HepG2 (cell line): ENCODE results near the gene PGAP3. TPM values are rescaled to one million over a fixed set of nuclear protein-coding genes. Genes with fewer than 3 reads are reported as not detected.
A peak's percentile ranks its signal among the peaks of the same experiment; 100 is the strongest.

Experiments used
- BRD4 ChIP-seq: sonication (generic); formaldehyde crosslinking; IDR thresholded peaks from 2 replicates; pipeline ENCODE4 v1.4.0; 2020; ENCODE audit warnings: missing genetic modification reagents
- DMAP1 ChIP-seq: IDR thresholded peaks from 2 replicates; pipeline ENCODE4 v1.6.1; 2016
- ETV5 ChIP-seq: IDR thresholded peaks from 2 replicates; pipeline ENCODE4 v1.6.1; 2018; ENCODE audit warnings: missing biosample characterization, missing genetic modification reagents, inconsistent platforms, borderline replicate concordance
- GMEB2 ChIP-seq: IDR thresholded peaks from 2 replicates; pipeline ENCODE4 v1.6.1; 2016; ENCODE audit warnings: missing biosample characterization, missing genetic modification reagents, low read depth
- MAFG ChIP-seq: sonication (generic); formaldehyde crosslinking; IDR thresholded peaks from 2 replicates; pipeline ENCODE4 v1.5.1; 2020; ENCODE audit warnings: mild to moderate bottlenecking, missing genetic modification reagents
- PHF5A ChIP-seq: IDR thresholded peaks from one replicate; pipeline ENCODE4 v1.6.1; 2018; ENCODE audit warnings: low read depth, missing genetic modification reagents; ENCODE audit not compliant: unreplicated experiment
- TARDBP ChIP-seq: sonication (generic); formaldehyde crosslinking; IDR thresholded peaks from 2 replicates; pipeline ENCODE4 v1.8.0; 2022; ENCODE audit warnings: mild to moderate bottlenecking, missing genetic modification reagents
- ZFP82 ChIP-seq: sonication (generic); formaldehyde crosslinking; IDR thresholded peaks from 2 replicates; pipeline ENCODE4 v1.5.1; 2020; ENCODE audit warnings: mild to moderate bottlenecking, missing genetic modification reagents, borderline replicate concordance
- ZFX ChIP-seq: sonication (generic); formaldehyde crosslinking; IDR thresholded peaks from 2 replicates; pipeline ENCODE4 v1.4.0; 2020; ENCODE audit warnings: mild to moderate bottlenecking, low read depth, missing genetic modification reagents, moderate library complexity
- ZNF468 ChIP-seq: sonication (generic); formaldehyde crosslinking; IDR thresholded peaks from 2 replicates; pipeline ENCODE4 v1.8.0; 2022; ENCODE audit warnings: mild to moderate bottlenecking, moderate library complexity, missing genetic modification reagents
- ZNF572 ChIP-seq: sonication (generic); formaldehyde crosslinking; IDR thresholded peaks from 2 replicates; pipeline ENCODE4 v1.5.1; 2020; ENCODE audit warnings: mild to moderate bottlenecking, missing genetic modification reagents
- ZNF709 ChIP-seq: sonication (generic); formaldehyde crosslinking; IDR thresholded peaks from 2 replicates; pipeline ENCODE4 v1.5.0; 2020; ENCODE audit warnings: mild to moderate bottlenecking, missing genetic modification reagents
- polyA plus RNA-seq, 8 experiments: library from polyadenylated mRNA; depleted of rRNA in 3 of 8; stranded (reverse) in 7 of 8; unstranded in 1 of 8; fragments of >200 nt; fragmentation: Illumina TruSeq in 4 of 8; extraction: Trizol in 4 of 8; gene quantifications; 2 replicates each; pipeline versions ENCODE4 v1.2.1 to v1.2.3, GENCODE V29; 2011 to 2016; ENCODE audit warnings: low read depth in 4 of 8, missing spikeins in 1 of 8, mixed read lengths in 1 of 8; ENCODE audit not compliant: insufficient read depth in 1 of 8
- total RNA-seq, 5 experiments: library from RNA; depleted of rRNA; stranded (reverse); fragments of >200 nt; fragmentation: Illumina TruSeq; extraction: Trizol; gene quantifications; 2 replicates each; pipeline ENCODE4 v1.2.3, GENCODE V29; 2016; ENCODE audit warnings: low read depth in 1 of 5
- TF ChIP-seq, protein P1 (sequence below): sonication (generic); formaldehyde crosslinking; IDR thresholded peaks from one replicate; pipeline ENCODE4 v1.5.1; 2020; ENCODE audit warnings: mild to moderate bottlenecking, missing genetic modification reagents; ENCODE audit errors: not compliant biosample characterization
- TF ChIP-seq, protein P2 (sequence below): sonication (generic); formaldehyde crosslinking; IDR thresholded peaks from 2 replicates; pipeline ENCODE4 v1.5.0; 2020; ENCODE audit warnings: missing genetic modification reagents

The PGAP3 gene
- total and polyA plus RNA-seq, 2 of the 13 experiments (the other 11 are each of a cell fraction or from before 2014, with no cell fraction given), result 11.9 to 14.6 TPM

DNA sequence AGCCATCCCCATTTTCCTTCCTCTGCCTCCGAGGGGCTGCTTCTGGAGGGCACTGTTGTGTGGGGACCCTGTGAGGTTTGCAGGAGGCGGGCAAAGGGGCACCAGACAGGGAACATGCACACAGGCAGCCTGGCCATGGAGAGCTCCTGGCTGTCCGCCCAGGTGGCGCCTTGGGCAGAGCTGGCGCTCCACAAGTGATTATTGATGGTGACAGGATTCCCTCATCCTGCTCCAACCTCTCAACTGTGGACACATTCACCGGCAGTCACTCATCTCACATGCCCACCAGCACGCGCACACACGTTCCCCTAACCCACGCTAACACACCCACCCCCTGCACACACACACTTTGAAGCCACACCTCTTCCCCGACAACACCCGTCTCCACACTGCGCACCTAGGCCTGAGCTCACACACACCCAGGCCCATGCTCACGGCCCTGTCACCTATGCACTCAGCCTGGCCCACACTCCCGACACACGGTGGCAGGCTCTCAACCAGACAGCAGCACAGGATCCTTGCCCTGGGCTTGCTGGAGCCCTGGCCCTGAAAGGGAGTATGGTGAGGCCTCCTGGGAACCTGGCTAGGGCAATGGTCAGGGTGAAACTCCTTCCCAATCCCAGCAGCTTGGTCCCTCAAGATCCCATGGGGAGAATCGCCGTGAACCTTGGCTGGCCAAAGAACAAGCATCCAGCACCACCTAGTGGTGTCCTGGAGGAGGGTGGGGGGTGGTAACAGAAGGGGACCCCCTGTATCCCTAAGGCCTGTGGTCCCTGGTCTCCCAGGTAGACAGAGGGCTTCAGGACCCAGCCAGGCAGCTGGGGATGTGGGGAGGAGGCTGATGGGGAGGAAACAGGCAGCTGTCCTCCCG lies 16.0 kb downstream of the PGAP3 start (continued):
- TF ChIP-seq, protein P1, sequence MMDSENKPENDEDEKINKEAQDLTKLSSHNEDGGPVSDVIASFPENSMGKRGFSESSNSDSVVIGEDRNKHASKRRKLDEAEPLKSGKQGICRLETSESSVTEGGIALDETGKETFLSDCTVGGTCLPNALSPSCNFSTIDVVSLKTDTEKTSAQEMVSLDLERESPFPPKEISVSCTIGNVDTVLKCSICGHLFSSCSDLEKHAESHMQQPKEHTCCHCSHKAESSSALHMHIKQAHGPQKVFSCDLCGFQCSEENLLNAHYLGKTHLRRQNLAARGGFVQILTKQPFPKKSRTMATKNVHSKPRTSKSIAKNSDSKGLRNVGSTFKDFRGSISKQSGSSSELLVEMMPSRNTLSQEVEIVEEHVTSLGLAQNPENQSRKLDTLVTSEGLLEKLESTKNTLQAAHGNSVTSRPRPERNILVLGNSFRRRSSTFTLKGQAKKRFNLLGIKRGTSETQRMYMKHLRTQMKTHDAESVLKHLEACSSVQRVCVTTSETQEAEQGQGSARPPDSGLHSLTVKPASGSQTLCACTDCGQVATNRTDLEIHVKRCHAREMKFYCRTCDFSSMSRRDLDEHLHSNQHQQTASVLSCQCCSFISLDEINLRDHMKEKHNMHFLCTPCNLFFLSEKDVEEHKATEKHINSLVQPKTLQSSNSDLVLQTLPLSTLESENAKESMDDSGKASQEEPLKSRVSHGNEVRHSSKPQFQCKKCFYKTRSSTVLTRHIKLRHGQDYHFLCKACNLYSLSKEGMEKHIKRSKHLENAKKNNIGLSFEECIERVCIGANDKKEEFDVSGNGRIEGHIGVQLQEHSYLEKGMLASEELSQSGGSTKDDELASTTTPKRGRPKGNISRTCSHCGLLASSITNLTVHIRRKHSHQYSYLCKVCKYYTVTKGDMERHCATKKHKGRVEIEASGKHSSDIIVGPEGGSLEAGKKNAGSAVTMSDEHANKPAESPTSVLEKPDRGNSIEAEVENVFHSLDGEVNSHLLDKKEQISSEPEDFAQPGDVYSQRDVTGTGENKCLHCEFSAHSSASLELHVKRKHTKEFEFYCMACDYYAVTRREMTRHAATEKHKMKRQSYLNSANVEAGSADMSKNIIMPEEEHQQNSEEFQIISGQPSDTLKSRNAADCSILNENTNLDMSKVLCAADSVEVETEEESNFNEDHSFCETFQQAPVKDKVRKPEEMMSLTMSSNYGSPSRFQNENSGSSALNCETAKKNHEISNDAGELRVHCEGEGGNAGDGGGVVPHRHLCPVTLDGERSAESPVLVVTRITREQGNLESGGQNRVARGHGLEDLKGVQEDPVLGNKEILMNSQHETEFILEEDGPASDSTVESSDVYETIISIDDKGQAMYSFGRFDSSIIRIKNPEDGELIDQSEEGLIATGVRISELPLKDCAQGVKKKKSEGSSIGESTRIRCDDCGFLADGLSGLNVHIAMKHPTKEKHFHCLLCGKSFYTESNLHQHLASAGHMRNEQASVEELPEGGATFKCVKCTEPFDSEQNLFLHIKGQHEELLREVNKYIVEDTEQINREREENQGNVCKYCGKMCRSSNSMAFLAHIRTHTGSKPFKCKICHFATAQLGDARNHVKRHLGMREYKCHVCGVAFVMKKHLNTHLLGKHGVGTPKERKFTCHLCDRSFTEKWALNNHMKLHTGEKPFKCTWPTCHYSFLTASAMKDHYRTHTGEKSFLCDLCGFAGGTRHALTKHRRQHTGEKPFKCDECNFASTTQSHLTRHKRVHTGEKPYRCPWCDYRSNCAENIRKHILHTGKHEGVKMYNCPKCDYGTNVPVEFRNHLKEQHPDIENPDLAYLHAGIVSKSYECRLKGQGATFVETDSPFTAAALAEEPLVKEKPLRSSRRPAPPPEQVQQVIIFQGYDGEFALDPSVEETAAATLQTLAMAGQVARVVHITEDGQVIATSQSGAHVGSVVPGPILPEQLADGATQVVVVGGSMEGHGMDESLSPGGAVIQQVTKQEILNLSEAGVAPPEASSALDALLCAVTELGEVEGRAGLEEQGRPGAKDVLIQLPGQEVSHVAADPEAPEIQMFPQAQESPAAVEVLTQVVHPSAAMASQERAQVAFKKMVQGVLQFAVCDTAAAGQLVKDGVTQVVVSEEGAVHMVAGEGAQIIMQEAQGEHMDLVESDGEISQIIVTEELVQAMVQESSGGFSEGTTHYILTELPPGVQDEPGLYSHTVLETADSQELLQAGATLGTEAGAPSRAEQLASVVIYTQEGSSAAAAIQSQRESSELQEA (CRISPR knock-in tag), result peak; percentile 63
- TF ChIP-seq ZFX (CRISPR knock-in tag) (peak; percentile 96), ZNF572 (CRISPR knock-in tag) (peak; percentile 22; the same call in 1 of the 2 replicates), BRD4 (CRISPR knock-in tag) (0 out of 2 replicates have a peak, but pooled peaks have one; percentile 45), ZFP82 (CRISPR knock-in tag) (no peak), MAFG (CRISPR knock-in tag) (no peak), GMEB2 (no peak), PHF5A (CRISPR knock-in tag) (no peak), ETV5 (peak; percentile 31; the same call in 1 of the 2 replicates), DMAP1 (CRISPR knock-in tag) (no peak), ZNF709 (CRISPR knock-in tag) (0 out of 2 replicates have a peak, but pooled peaks have one; percentile 48), ZNF468 (CRISPR knock-in tag) (no peak), TARDBP (CRISPR knock-in tag) (peak; percentile 68)
- TF ChIP-seq, protein P2, sequence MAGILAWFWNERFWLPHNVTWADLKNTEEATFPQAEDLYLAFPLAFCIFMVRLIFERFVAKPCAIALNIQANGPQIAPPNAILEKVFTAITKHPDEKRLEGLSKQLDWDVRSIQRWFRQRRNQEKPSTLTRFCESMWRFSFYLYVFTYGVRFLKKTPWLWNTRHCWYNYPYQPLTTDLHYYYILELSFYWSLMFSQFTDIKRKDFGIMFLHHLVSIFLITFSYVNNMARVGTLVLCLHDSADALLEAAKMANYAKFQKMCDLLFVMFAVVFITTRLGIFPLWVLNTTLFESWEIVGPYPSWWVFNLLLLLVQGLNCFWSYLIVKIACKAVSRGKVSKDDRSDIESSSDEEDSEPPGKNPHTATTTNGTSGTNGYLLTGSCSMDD (CRISPR knock-in tag), result no peak
